Measurements from ENCODE around the gene MCRS1. TPM values are rescaled to one million over a fixed set of nuclear protein-coding genes. Genes with fewer than 3 reads are reported as not detected.

Gene MCRS1, protein sequence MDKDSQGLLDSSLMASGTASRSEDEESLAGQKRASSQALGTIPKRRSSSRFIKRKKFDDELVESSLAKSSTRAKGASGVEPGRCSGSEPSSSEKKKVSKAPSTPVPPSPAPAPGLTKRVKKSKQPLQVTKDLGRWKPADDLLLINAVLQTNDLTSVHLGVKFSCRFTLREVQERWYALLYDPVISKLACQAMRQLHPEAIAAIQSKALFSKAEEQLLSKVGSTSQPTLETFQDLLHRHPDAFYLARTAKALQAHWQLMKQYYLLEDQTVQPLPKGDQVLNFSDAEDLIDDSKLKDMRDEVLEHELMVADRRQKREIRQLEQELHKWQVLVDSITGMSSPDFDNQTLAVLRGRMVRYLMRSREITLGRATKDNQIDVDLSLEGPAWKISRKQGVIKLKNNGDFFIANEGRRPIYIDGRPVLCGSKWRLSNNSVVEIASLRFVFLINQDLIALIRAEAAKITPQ
- total RNA-seq (2014; rRNA removed; shearing (Covaris generic)) (97.6 and 105 TPM in 2 replicates), polyA plus RNA-seq (2016; fragmentation: Nextera tagmentation; extraction: Ambion mirVana) (134 and 139 TPM in 2 replicates)
- long read RNA-seq, transcript MCRS1-201 (15 exons, 1,928 nt) = major isoform, 94 of 129 reads
- long read RNA-seq, transcript MCRS1-211 (16 exons, 1,936 nt) = minor isoform, 7 of 129 reads
- long read RNA-seq, partial matches to known transcripts = 6 of 129 reads
- long read RNA-seq, other reads (novel, unspliced or antisense) = 21 of 129 reads

DNA sequence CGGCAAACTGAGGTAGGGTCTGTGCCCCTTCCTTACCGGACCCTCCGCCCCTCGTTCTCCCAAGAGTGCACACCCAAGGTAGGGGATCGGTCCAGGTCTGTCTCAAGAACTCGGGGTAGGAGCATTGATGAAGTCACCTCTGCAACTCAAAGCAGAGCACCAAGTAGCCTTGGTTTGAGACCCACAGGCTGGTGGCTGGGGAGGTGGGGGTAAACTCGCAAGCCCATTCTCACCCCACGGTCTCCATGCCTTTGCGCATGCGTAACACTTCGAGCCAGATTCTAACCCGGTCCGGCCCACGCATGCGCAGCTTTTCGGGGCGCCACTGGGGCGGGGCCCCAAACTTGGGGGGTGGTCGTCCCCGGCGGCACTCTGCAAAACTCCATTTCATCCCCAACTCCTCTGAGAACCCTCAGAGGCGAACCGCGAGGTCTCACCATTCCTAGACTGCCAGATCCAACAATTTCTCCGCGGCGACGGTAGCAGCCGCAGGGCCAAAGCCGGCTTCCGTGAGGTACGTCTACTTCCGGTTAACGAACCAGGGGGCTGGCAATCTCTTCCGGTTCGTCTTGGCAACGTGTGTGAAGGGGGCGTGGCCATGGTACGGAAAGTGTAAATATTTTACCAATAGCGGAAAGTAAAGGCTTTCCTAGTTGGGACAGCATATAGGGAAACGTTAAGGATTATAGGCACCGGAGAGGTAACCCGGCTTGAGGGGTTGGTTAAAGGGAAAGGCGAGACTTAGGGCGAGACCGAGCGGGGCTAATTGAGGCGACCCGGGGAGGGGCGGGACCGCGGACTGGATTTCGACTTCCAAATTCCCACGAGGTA, at the start of gene MCRS1:
Gene MCRS1, minus strand, starts transcription at position 532 of the 831 bp plus-strand sequence. CDS start 1,411 bp downstream, outside the sequence.
- peak; percentile 82 for TF ChIP-seq CREB1 (CRISPR knock-in tag; IDR thresholded peaks at IDR 0.05; ENCODE audit: low read depth)
- TF ChIP-seq, protein P1, sequence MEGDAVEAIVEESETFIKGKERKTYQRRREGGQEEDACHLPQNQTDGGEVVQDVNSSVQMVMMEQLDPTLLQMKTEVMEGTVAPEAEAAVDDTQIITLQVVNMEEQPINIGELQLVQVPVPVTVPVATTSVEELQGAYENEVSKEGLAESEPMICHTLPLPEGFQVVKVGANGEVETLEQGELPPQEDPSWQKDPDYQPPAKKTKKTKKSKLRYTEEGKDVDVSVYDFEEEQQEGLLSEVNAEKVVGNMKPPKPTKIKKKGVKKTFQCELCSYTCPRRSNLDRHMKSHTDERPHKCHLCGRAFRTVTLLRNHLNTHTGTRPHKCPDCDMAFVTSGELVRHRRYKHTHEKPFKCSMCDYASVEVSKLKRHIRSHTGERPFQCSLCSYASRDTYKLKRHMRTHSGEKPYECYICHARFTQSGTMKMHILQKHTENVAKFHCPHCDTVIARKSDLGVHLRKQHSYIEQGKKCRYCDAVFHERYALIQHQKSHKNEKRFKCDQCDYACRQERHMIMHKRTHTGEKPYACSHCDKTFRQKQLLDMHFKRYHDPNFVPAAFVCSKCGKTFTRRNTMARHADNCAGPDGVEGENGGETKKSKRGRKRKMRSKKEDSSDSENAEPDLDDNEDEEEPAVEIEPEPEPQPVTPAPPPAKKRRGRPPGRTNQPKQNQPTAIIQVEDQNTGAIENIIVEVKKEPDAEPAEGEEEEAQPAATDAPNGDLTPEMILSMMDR (conservative IDR thresholded peaks at IDR 0.05; ENCODE audit: low read depth in 2 of 2) = no peak
- TF ChIP-seq, protein P2, sequence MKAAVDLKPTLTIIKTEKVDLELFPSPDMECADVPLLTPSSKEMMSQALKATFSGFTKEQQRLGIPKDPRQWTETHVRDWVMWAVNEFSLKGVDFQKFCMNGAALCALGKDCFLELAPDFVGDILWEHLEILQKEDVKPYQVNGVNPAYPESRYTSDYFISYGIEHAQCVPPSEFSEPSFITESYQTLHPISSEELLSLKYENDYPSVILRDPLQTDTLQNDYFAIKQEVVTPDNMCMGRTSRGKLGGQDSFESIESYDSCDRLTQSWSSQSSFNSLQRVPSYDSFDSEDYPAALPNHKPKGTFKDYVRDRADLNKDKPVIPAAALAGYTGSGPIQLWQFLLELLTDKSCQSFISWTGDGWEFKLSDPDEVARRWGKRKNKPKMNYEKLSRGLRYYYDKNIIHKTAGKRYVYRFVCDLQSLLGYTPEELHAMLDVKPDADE (IDR thresholded peaks at IDR 0.05) = peak; percentile 77
- peak; percentile 79; the same call in 1 of the 2 replicates for TF ChIP-seq POLR2AphosphoS5 (IDR thresholded peaks at IDR 0.05; ENCODE audit: low read depth)
- peak within 1 kb of the TSS; percentile 83 for H3K27ac ChIP-seq (ENCODE audit: low read depth)
- H3K4me1 ChIP-seq (ENCODE audit: insufficient read depth) = peaks cover 6% of the 10 kb centered on the region
- H3K79me2 ChIP-seq (replicated peaks; ENCODE audit: insufficient read depth) = peaks cover 37% of the 10 kb centered on the region
- Mint-ChIP-seq H3K4me1 (0 out of 3 replicates have a peak, but pooled peaks cover 3% of the 10 kb centered on the region), H3K36me3 (ENCODE audit: low read depth) (peaks cover 42% of the 10 kb centered on the region), H3K4me3 (peak within 1 kb of the TSS; percentile 99), H3K9me3 (no peaks in the 10 kb centered on the region; the same call in 1 of the 3 replicates), H3K27me3 (ENCODE audit: insufficient read depth, low read depth, poor library complexity) (peaks cover 14% of the 10 kb centered on the region), H3K27ac (peak within 1 kb of the TSS; percentile 98)
- H3K4me2 ChIP-seq = peak within 1 kb of the TSS; percentile 99
- H3F3A ChIP-seq (replicated peaks; ENCODE audit: low read depth) = peaks cover 4% of the 10 kb centered on the region; the same call in 1 of the 2 replicates
- peak; percentile 90 for ATAC-seq
- H2AFZ ChIP-seq = peak within 1 kb of the TSS; percentile 99
- H4K20me1 ChIP-seq (replicated peaks; ENCODE audit: insufficient read depth) = no peaks in the 10 kb centered on the region
- peak within 1 kb of the TSS; percentile 94 for H3K4me3 ChIP-seq
- peaks cover 6% of the 10 kb centered on the region; the same call in 1 of the 2 replicates for H3K36me3 ChIP-seq (ENCODE audit: insufficient read depth)
- peak; percentile 98 for DNase-seq (ENCODE audit: low spot score)
- H3K9me2 ChIP-seq (ENCODE audit: insufficient read depth) = no peaks in the 10 kb centered on the region
- H3K27me3 ChIP-seq (ENCODE audit: insufficient read depth) = no peaks in the 10 kb centered on the region

DNA sequence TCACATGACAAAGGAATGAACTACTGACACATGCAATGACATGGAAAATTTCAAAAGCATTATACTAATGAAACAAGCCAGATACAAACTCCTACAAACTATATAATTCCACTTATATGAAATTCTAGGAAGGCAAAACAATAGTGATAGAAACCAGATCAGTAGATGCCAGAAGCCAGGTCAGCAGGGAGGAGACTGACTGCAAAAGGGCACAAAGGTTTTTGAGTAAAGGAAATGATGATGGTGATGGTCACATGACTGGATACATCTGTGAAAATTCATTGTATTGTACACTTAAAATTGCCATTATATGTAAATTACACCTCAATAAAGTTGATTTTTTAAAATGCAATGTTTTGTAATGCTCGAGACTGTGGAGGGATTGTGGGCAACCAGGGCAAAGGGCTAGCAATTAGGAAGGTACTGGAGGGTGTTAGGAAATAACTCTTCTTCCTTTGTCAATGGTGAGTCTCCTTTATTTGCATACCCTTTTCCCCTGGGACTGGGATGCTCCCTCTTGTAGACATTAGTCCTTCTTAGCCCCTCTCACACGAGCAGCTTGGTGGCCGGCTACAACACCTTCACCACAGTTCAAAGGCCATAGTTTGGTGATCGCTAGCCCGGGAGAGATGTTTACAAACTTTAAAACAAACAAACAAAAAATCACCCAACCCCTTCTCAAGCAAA, 48.7 kb upstream of the MCRS1 start:
- Histone ChIP-seq H3K4me3 (no peak overlapping the region), H3K4me2 (no peak overlapping the region), H3K4me1 (ENCODE audit: insufficient read depth) (peaks cover 16% of the 10 kb centered on the region), H2AFZ (peak overlapping the region; percentile 9; the same call in 1 of the 2 replicates), H3K27me3 (ENCODE audit: insufficient read depth) (peaks cover 12% of the 10 kb centered on the region; the same call in 1 of the 2 replicates), H3K27ac (ENCODE audit: low read depth) (no peak overlapping the region), H3K36me3 (ENCODE audit: insufficient read depth) (no peaks in the 10 kb centered on the region), H3K9me2 (ENCODE audit: insufficient read depth) (no peaks in the 10 kb centered on the region), H3F3A (replicated peaks; ENCODE audit: low read depth) (no peaks in the 10 kb centered on the region), H4K20me1 (replicated peaks; ENCODE audit: insufficient read depth) (no peaks in the 10 kb centered on the region), H3K79me2 (replicated peaks; ENCODE audit: insufficient read depth) (no peaks in the 10 kb centered on the region)
- ATAC-seq (peak; percentile 39; the same call in 1 of the 3 replicates), DNase-seq (ENCODE audit: low spot score) (no peak)
- Mint-ChIP-seq H3K36me3 (ENCODE audit: low read depth) (no peaks in the 10 kb centered on the region; the same call in 2 of the 3 replicates), H3K27me3 (ENCODE audit: insufficient read depth, low read depth, poor library complexity) (peaks cover 11% of the 10 kb centered on the region), H3K4me1 (peaks cover 27% of the 10 kb centered on the region), H3K27ac (no peak overlapping the region), H3K9me3 (no peaks in the 10 kb centered on the region; the same call in 2 of the 3 replicates), H3K4me3 (no peak overlapping the region)
- TF ChIP-seq, protein P1 (conservative IDR thresholded peaks at IDR 0.05; ENCODE audit: low read depth in 2 of 2) = no peak
- no peak for TF ChIP-seq CREB1 (CRISPR knock-in tag; IDR thresholded peaks at IDR 0.05; ENCODE audit: low read depth)
- TF ChIP-seq, protein P3, sequence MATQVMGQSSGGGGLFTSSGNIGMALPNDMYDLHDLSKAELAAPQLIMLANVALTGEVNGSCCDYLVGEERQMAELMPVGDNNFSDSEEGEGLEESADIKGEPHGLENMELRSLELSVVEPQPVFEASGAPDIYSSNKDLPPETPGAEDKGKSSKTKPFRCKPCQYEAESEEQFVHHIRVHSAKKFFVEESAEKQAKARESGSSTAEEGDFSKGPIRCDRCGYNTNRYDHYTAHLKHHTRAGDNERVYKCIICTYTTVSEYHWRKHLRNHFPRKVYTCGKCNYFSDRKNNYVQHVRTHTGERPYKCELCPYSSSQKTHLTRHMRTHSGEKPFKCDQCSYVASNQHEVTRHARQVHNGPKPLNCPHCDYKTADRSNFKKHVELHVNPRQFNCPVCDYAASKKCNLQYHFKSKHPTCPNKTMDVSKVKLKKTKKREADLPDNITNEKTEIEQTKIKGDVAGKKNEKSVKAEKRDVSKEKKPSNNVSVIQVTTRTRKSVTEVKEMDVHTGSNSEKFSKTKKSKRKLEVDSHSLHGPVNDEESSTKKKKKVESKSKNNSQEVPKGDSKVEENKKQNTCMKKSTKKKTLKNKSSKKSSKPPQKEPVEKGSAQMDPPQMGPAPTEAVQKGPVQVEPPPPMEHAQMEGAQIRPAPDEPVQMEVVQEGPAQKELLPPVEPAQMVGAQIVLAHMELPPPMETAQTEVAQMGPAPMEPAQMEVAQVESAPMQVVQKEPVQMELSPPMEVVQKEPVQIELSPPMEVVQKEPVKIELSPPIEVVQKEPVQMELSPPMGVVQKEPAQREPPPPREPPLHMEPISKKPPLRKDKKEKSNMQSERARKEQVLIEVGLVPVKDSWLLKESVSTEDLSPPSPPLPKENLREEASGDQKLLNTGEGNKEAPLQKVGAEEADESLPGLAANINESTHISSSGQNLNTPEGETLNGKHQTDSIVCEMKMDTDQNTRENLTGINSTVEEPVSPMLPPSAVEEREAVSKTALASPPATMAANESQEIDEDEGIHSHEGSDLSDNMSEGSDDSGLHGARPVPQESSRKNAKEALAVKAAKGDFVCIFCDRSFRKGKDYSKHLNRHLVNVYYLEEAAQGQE (IDR thresholded peaks at IDR 0.05; ENCODE audit: unreplicated experiment) = no peak
- no peak for TF ChIP-seq NANOG (IDR thresholded peaks at IDR 0.05; ENCODE audit: borderline replicate concordance)
- TF ChIP-seq ZNF331 (CRISPR knock-in tag; IDR thresholded peaks at IDR 0.05; ENCODE audit: low read depth) = no peak
- no peak for TF ChIP-seq EZH2 (IDR thresholded peaks at IDR 0.05; ENCODE audit: low read depth, unreplicated experiment)
- TF ChIP-seq EZH2phosphoT487 (IDR thresholded peaks at IDR 0.05; ENCODE audit: unreplicated experiment) = no peak
